OCI-LY7 (cell line): ENCODE measurements around the gene LINGO4. TPM values are rescaled to one million over a fixed set of nuclear protein-coding genes. Genes with fewer than 3 reads are reported as not detected.
"Not testable (repeated sequence)": the region's sequence is repeated elsewhere in the genome, so short reads cannot be mapped to it uniquely, and the experiment has no call there.

Experiments
- BruUV-seq: library from RNA; stranded (reverse); fragments of 400-500 nt; replicated peaks from 2 replicates; lab custom pipeline; 2021; lab: Mats Ljungman, UMichigan
- CTCF ChIA-PET: fragments of 300-600 bp; sonication (Branson Sonifier 250); formaldehyde crosslinking; loops from one replicate; lab custom pipeline; 2022; ENCODE audit warnings: antibody characterized with exemption; ENCODE audit not compliant: unreplicated experiment; lab: Charles Lee
- POLR2A ChIA-PET: fragments of 300-600 bp; sonication (Branson Sonifier 250); formaldehyde crosslinking; loops from one replicate; lab custom pipeline; 2022; ENCODE audit warnings: antibody characterized with exemption; lab: Charles Lee
- DNase-seq: peaks from one replicate; pipeline ENCODE4 v3.0.0-alpha.2; 2015; ENCODE audit warnings: low spot score
- H2AFZ ChIP-seq: fragments of 200-600 bp; sonication (generic), shearing (Covaris generic); 2 replicates; pipeline ENCODE4 v1.6.1; 2014; ENCODE audit warnings: mild to moderate bottlenecking, antibody characterized with exemption, low read length, moderate library complexity
- H3K27ac ChIP-seq: fragments of 200-600 bp; sonication (generic); 2 replicates; pipeline ENCODE4 v1.5.1; 2014; ENCODE audit warnings: mixed run types, low read depth, mild to moderate bottlenecking, moderate library complexity, low read length, inconsistent platforms; ENCODE audit not compliant: poor library complexity, severe bottlenecking
- H3K36me3 ChIP-seq: fragments of 200-600 bp; sonication (generic); 2 replicates; pipeline ENCODE4 v1.6.1; 2014; ENCODE audit warnings: mild to moderate bottlenecking, antibody characterized with exemption, low read length, moderate library complexity, mixed read lengths; ENCODE audit not compliant: insufficient read depth
- H3K4me1 ChIP-seq: fragments of 200-600 bp; sonication (generic); 2 replicates; pipeline ENCODE4 v1.5.1; 2014; ENCODE audit warnings: mild to moderate bottlenecking, low read length; ENCODE audit not compliant: insufficient read depth, poor library complexity, severe bottlenecking
- H3K4me2 ChIP-seq: fragments of 200-600 bp; sonication (generic); 2 replicates; pipeline ENCODE4 v1.6.1; 2014; ENCODE audit warnings: mild to moderate bottlenecking, low read length
- H3K4me3 ChIP-seq: fragments of 200-600 bp; sonication (generic); 2 replicates; pipeline ENCODE4 v1.5.1; 2014; ENCODE audit warnings: mild to moderate bottlenecking, low read depth, low read length; ENCODE audit not compliant: poor library complexity, severe bottlenecking
- H3K79me2 ChIP-seq: fragments of 200-600 bp; sonication (generic); 2 replicates; pipeline ENCODE4 v1.6.1; 2016; ENCODE audit warnings: low read depth, mild to moderate bottlenecking, low read length, moderate library complexity, mixed read lengths; ENCODE audit not compliant: insufficient read depth
- H3K9me2 ChIP-seq: fragments of 200-600 bp; sonication (generic); 2 replicates; pipeline ENCODE4 v1.6.1; 2016; ENCODE audit warnings: mild to moderate bottlenecking, low read length, mixed read lengths; ENCODE audit not compliant: insufficient read depth
- H3K9me3 ChIP-seq: fragments of 200-600 bp; sonication (generic); 2 replicates; pipeline ENCODE4 v1.6.1; 2014; ENCODE audit warnings: mild to moderate bottlenecking, mixed run types, low read length, mixed read lengths
- H4K20me1 ChIP-seq: fragments of 200-600 bp; sonication (generic); 2 replicates; pipeline ENCODE4 v1.6.1; 2014; ENCODE audit warnings: mild to moderate bottlenecking, antibody characterized with exemption, low read length, moderate library complexity, mixed read lengths; ENCODE audit not compliant: insufficient read depth
- CTCF ChIP-seq: fragments of 200-600 bp; sonication (generic); conservative IDR thresholded peaks from 2 replicates; pipeline ENCODE4 v1.5.1; 2014; ENCODE audit warnings: mild to moderate bottlenecking, antibody characterized with exemption, low read length, moderate library complexity, mixed read lengths
- EZH2phosphoT487 ChIP-seq: fragments of 200-600 bp; sonication (generic); IDR thresholded peaks from 2 replicates; pipeline ENCODE4 v1.6.1; 2018; ENCODE audit warnings: low read depth, borderline replicate concordance, mild to moderate bottlenecking, mixed run types, antibody characterized with exemption, low read length, moderate library complexity, mixed read lengths
- intact Hi-C: fragments of 100-400 bp; cut with micrococcal nuclease; formaldehyde crosslinking; loops from one replicate; pipeline ENCODE4 v1.10.0; 2022; ENCODE audit not compliant: unreplicated experiment
- total RNA-seq, 2 experiments: library from RNA; depleted of rRNA in 1 of 2; stranded (reverse); fragments of >200 nt in 1 of 2; shearing (Covaris generic) in 1 of 2; gene quantifications; 2 replicates each; pipeline ENCODE4 v1.2.3, GENCODE V29; 2014 to 2022

Gene LINGO4
- total RNA-seq, 2 experiments from 2014 or later, result not detected

- intact Hi-C loops, result no loop called here
- H3K27ac ChIP-seq, result no peak overlapping the region
- ChIA-PET POLR2A (interaction anchor here (1.1 to 3.7 kb wide), 2 partner anchors 11 to 15 kb away, joined by 3 to 13 read pairs; partner anchors contain the start of gene MRPL9), CTCF (no interaction called here)
- H3K36me3 ChIP-seq, result peaks cover 19% of the 10 kb centered on the region; the same call in 1 of the 2 replicates
- no peaks in the 10 kb centered on the region for H3K9me2 ChIP-seq
- TF ChIP-seq CTCF (no peak), EZH2phosphoT487 (no peak)
- no peak overlapping the region for H2AFZ ChIP-seq
- DNase-seq, result no peak
- H3K4me2 ChIP-seq, result no peak overlapping the region
- no peaks in the 10 kb centered on the region for H3K79me2 ChIP-seq
- no TSS peak for BruUV-seq
- no peaks in the 10 kb centered on the region for H4K20me1 ChIP-seq
- H3K9me3 ChIP-seq, result no peaks in the 10 kb centered on the region
- H3K4me1 ChIP-seq, result peaks cover 1% of the 10 kb centered on the region
- no peak overlapping the region for H3K4me3 ChIP-seq
Measured at GRCh38 chr1:151774256-151774922, 30.8 kb downstream of the LINGO4 start.

- CTCF ChIA-PET, result no interaction called here
- H3K9me3 ChIP-seq, result no peaks in the 10 kb centered on the region
- POLR2A ChIA-PET, result interaction anchor here (3.7 kb wide), 1 partner anchor 11 kb away, joined by 13 read pairs; the partner anchor contains the start of gene MRPL9
- H3K27ac ChIP-seq, result no peak overlapping the region
- no peaks in the 10 kb centered on the region for H3K4me1 ChIP-seq
- H3K9me2 ChIP-seq, result no peaks in the 10 kb centered on the region
- no peak for DNase-seq
- H3K79me2 ChIP-seq, result no peaks in the 10 kb centered on the region
- peaks cover 19% of the 10 kb centered on the region; the same call in 1 of the 2 replicates for H3K36me3 ChIP-seq
- intact Hi-C loops, result no loop called here
- no peak overlapping the region for H3K4me2 ChIP-seq
- TF ChIP-seq EZH2phosphoT487, result no peak
- no peak for TF ChIP-seq CTCF
- H2AFZ ChIP-seq, result no peak overlapping the region
- BruUV-seq, result no TSS peak
- H4K20me1 ChIP-seq, result no peaks in the 10 kb centered on the region
- H3K4me3 ChIP-seq, result no peak overlapping the region
Measured at GRCh38 chr1:151773702-151774101, 31.5 kb downstream of the LINGO4 start.

- H3K79me2 ChIP-seq, H3K27ac ChIP-seq, H2AFZ ChIP-seq, DNase-seq, H3K4me1 ChIP-seq, POLR2A ChIA-PET, CTCF ChIA-PET, intact Hi-C loops, H3K4me2 ChIP-seq, H3K36me3 ChIP-seq, H3K4me3 ChIP-seq, H4K20me1 ChIP-seq, H3K9me3 ChIP-seq, BruUV-seq, H3K9me2 ChIP-seq: not testable (repeated sequence)
Measured at GRCh38 chr1:151769270-151769669, 35.9 kb downstream of the LINGO4 start.

GRCh38 chr1:151768351-151769066 is 36.7 kb downstream of the LINGO4 start:
- H4K20me1 ChIP-seq, H3K79me2 ChIP-seq, BruUV-seq, CTCF ChIA-PET, H3K4me3 ChIP-seq, H2AFZ ChIP-seq, DNase-seq, H3K9me3 ChIP-seq, H3K27ac ChIP-seq, H3K36me3 ChIP-seq, intact Hi-C loops, H3K9me2 ChIP-seq, H3K4me2 ChIP-seq: not testable (repeated sequence)
- POLR2A ChIA-PET, result interaction anchor here (1.3 kb wide), 1 partner anchor 21 kb away, joined by 3 read pairs; no protein-coding TSS in a partner anchor
- H3K4me1 ChIP-seq, result peaks cover 13% of the 10 kb centered on the region
